Measurements from ENCODE around the gene ABRACL. TPM values are rescaled to one million over a fixed set of nuclear protein-coding genes. Genes with fewer than 3 reads are reported as not detected.
"Not testable (repeated sequence)": the region's sequence is repeated elsewhere in the genome, so short reads cannot be mapped to it uniquely, and the experiment has no call there.

Gene ABRACL
- 20.0 TPM for total RNA-seq (ENCODE audit: insufficient read depth, low replicate concordance)

- peak; percentile 81 for DNase-seq (ENCODE audit: low spot score)
These were observed at the start of gene ABRACL for GRCh38 chr6:139028658-139029469. Gene ABRACL (plus strand): TSS chr6:139028745. CDS start chr6:139034161, 5,416 bp downstream.

- DNase-seq (ENCODE audit: low spot score): no peak
These were observed 49.2 kb upstream of the ABRACL start for GRCh38 chr6:138979365-138979764.

- DNase-seq (ENCODE audit: low spot score): no peak
These were observed 48.5 kb upstream of the ABRACL start for GRCh38 chr6:138979813-138980668.

- DNase-seq (ENCODE audit: low spot score): no peak
These were observed 47.1 kb upstream of the ABRACL start for GRCh38 chr6:138981416-138981815.

GRCh38 chr6:138986578-138986977 is 42.0 kb upstream of the ABRACL start:
- DNase-seq (ENCODE audit: low spot score): peak; percentile 66

GRCh38 chr6:138987080-138987642 is 41.4 kb upstream of the ABRACL start:
- peak; percentile 15 for DNase-seq (ENCODE audit: low spot score)

- DNase-seq (ENCODE audit: low spot score): peak; percentile 92
These were observed 40.7 kb upstream of the ABRACL start, which contains the start of gene REPS1 for GRCh38 chr6:138987643-138988468. Gene REPS1 (minus strand): TSS chr6:138988253. CDS start chr6:138987682, 571 bp downstream.

GRCh38 chr6:138988469-138988834 is 40.1 kb upstream of the ABRACL start:
- DNase-seq (ENCODE audit: low spot score): no peak

- DNase-seq (ENCODE audit: low spot score): no peak
These were observed 39.2 kb upstream of the ABRACL start for GRCh38 chr6:138989098-138989983.

- DNase-seq (ENCODE audit: low spot score): no peak
These were observed 37.3 kb upstream of the ABRACL start for GRCh38 chr6:138991206-138991605.

- DNase-seq (ENCODE audit: low spot score): not testable (repeated sequence)
These were observed 35.6 kb upstream of the ABRACL start for GRCh38 chr6:138992965-138993364.

- DNase-seq (ENCODE audit: low spot score): not testable (repeated sequence)
These were observed 35.1 kb upstream of the ABRACL start for GRCh38 chr6:138993410-138993809.

GRCh38 chr6:138996524-138996923 is 32.0 kb upstream of the ABRACL start:
- DNase-seq (ENCODE audit: low spot score): no peak

GRCh38 chr6:138997136-138997535 is 31.4 kb upstream of the ABRACL start:
- no peak for DNase-seq (ENCODE audit: low spot score)

- DNase-seq (ENCODE audit: low spot score): no peak
These were observed 28.4 kb upstream of the ABRACL start for GRCh38 chr6:138999949-139000725.

- no peak for DNase-seq (ENCODE audit: low spot score)
These were observed 24.8 kb upstream of the ABRACL start for GRCh38 chr6:139003751-139004150.

GRCh38 chr6:139006477-139006876 is 22.1 kb upstream of the ABRACL start:
- DNase-seq (ENCODE audit: low spot score): peak; percentile 77

GRCh38 chr6:139007428-139007827 is 21.1 kb upstream of the ABRACL start:
- no peak for DNase-seq (ENCODE audit: low spot score)

- DNase-seq (ENCODE audit: low spot score): no peak
These were observed 20.4 kb upstream of the ABRACL start for GRCh38 chr6:139008117-139008516.
